NB4 (cell line): ENCODE measurements around the gene B3GLCT.

ENCODE experiments used
- MYC ChIP-seq: IDR thresholded peaks from 2 replicates; pipeline ENCODE4 v1.6.1; 2011; ENCODE audit warnings: low read depth, low read length
- TF ChIP-seq, protein P1 (sequence below): IDR thresholded peaks from one replicate; pipeline ENCODE4 v1.5.1; 2012; ENCODE audit warnings: low read depth, low read length

DNA sequence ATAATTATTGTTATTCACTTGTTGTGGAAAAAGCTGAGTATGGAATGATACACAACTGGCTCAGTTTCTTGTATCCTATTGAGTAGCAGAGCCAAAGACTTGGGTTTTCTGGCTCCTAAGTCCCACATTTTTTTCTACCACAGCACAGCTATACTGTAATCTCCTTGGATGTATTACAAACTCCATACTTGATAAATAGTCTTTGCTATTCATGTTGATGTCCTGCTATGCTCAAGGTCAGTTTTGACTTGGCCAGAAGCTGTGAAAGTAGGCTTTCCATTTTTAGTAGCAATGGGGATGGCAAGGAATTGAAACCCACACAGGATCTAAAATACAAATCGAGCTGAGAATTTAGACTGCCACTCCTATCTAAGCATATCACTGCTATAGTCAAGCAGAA, 79.1 kb downstream of the B3GLCT start:
- TF ChIP-seq, protein P1, sequence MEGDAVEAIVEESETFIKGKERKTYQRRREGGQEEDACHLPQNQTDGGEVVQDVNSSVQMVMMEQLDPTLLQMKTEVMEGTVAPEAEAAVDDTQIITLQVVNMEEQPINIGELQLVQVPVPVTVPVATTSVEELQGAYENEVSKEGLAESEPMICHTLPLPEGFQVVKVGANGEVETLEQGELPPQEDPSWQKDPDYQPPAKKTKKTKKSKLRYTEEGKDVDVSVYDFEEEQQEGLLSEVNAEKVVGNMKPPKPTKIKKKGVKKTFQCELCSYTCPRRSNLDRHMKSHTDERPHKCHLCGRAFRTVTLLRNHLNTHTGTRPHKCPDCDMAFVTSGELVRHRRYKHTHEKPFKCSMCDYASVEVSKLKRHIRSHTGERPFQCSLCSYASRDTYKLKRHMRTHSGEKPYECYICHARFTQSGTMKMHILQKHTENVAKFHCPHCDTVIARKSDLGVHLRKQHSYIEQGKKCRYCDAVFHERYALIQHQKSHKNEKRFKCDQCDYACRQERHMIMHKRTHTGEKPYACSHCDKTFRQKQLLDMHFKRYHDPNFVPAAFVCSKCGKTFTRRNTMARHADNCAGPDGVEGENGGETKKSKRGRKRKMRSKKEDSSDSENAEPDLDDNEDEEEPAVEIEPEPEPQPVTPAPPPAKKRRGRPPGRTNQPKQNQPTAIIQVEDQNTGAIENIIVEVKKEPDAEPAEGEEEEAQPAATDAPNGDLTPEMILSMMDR: no peak
- TF ChIP-seq MYC: no peak
